Ecto neural progenitor cell (in vitro differentiated cells): ENCODE measurements around the gene EPN3.

ENCODE experiments used
- DNase-seq: peaks from one replicate; pipeline ENCODE4 v3.0.0-alpha.2; 2018; ENCODE audit warnings: low spot score

EPN3 gene

DNA sequence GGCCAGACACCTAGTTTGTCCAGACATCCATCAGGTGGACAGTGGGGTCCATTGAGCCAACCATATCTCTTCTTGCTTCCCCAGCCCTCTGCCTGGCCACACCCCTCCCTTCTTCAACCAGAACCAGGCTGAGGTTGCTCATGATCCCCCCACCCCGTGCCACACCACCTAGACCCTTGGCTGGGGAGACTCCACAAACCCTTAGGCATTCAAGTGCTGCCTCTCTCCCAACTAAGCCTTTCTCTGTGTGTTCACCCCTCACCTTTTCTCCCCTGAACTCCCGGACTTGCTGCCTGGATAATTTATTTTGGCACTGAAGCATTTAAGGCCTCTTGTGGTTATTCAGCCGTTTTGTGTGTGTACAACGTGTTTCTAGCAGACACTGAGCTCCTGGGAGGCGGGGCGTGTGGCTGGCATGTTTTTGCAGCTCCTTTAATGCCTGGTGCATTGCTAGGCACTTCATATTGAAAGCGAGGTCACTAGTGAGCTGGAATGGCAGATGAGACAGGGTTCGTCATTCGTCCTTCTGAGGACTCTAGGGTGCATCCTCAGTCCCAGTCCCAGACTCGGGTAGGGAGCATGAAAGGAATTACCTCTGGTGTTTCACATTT, 56.7 kb downstream of the EPN3 start:
- no peak for DNase-seq

GRCh38 chr17:50590946-50591737, 58.6 kb downstream of the EPN3 start:
- no peak for DNase-seq

GRCh38 chr17:50593321-50593720, 60.8 kb downstream of the EPN3 start:
- peak; percentile 93 for DNase-seq
